Loucy (cell line): Measurements from ENCODE around the gene PABPN1L.

Experiments
- H2AFZ ChIP-seq: fragments of 200-600 bp; sonication (generic); 2 replicates; pipeline ENCODE4 v1.6.0; 2016; ENCODE audit warnings: antibody characterized with exemption, mild to moderate bottlenecking, low read length, moderate library complexity
- H3F3A ChIP-seq: fragments of 200-600 bp; 2 replicates; pipeline ENCODE4 v1.6.0; 2016; ENCODE audit warnings: antibody characterized with exemption, low read depth, mild to moderate bottlenecking
- H3K27me3 ChIP-seq: fragments of 200-600 bp; sonication (generic); 2 replicates; pipeline ENCODE4 v1.6.1; 2014; ENCODE audit warnings: low read length, mild to moderate bottlenecking; ENCODE audit not compliant: insufficient read depth, poor library complexity, severe bottlenecking
- H3K36me3 ChIP-seq: fragments of 200-600 bp; sonication (generic); 2 replicates; pipeline ENCODE4 v1.6.1; 2016; ENCODE audit warnings: low read length; ENCODE audit not compliant: insufficient read depth
- H3K4me1 ChIP-seq: fragments of 200-600 bp; sonication (generic); 2 replicates; pipeline ENCODE4 v1.5.1; 2014; ENCODE audit warnings: low read length, mild to moderate bottlenecking; ENCODE audit not compliant: insufficient read depth, poor library complexity, severe bottlenecking
- H3K4me2 ChIP-seq: fragments of 200-600 bp; sonication (generic); 2 replicates; pipeline ENCODE4 v1.6.0; 2014; ENCODE audit warnings: antibody characterized with exemption, low read length, low read depth, mild to moderate bottlenecking; ENCODE audit not compliant: poor library complexity, severe bottlenecking
- H3K4me3 ChIP-seq: fragments of 200-600 bp; sonication (generic); 2 replicates; pipeline ENCODE4 v1.5.1; 2014; ENCODE audit warnings: low read length, mild to moderate bottlenecking, mixed read lengths; ENCODE audit not compliant: poor library complexity, severe bottlenecking
- H3K79me2 ChIP-seq: fragments of 200-600 bp; sonication (generic); 2 replicates; pipeline ENCODE4 v1.6.1; 2014; ENCODE audit warnings: low read length; ENCODE audit not compliant: insufficient read depth
- H3K9ac ChIP-seq: fragments of 200-600 bp; sonication (generic); 2 replicates; pipeline ENCODE4 v1.6.0; 2014; ENCODE audit warnings: mild to moderate bottlenecking, low read depth, low read length, moderate library complexity; ENCODE audit not compliant: poor library complexity, severe bottlenecking
- H3K9me2 ChIP-seq: fragments of 200-600 bp; sonication (generic); replicated peaks from 2 replicates; pipeline ENCODE4 v1.6.1; 2016; ENCODE audit warnings: low read depth, low read length, mixed read lengths
- H3K9me3 ChIP-seq: fragments of 200-600 bp; sonication (generic); 2 replicates; pipeline ENCODE4 v1.6.1; 2014; ENCODE audit warnings: mild to moderate bottlenecking, antibody characterized with exemption, low read length, low read depth; ENCODE audit not compliant: insufficient read depth
- H4K20me1 ChIP-seq: fragments of 200-600 bp; sonication (generic); 2 replicates; pipeline ENCODE4 v1.6.0; 2014; ENCODE audit warnings: antibody characterized with exemption, low read length, mild to moderate bottlenecking; ENCODE audit not compliant: insufficient read depth, poor library complexity, severe bottlenecking
- CTCF ChIP-seq: fragments of 200-600 bp; sonication (generic); conservative IDR thresholded peaks from 2 replicates; pipeline ENCODE4 v1.5.1; 2014; ENCODE audit warnings: mild to moderate bottlenecking, antibody characterized with exemption, low read length
- EZH2phosphoT487 ChIP-seq: fragments of 200-600 bp; IDR thresholded peaks from 2 replicates; pipeline ENCODE4 v1.6.1; 2018; ENCODE audit warnings: antibody characterized with exemption, mild to moderate bottlenecking, moderate library complexity, borderline replicate concordance

Gene PABPN1L

GRCh38 chr16:88835383-88835782, 31.1 kb downstream of the PABPN1L start:
- H3K9me3 ChIP-seq: no peaks in the 10 kb centered on the region

GRCh38 chr16:88834670-88835069, 31.8 kb downstream of the PABPN1L start:
- Histone ChIP-seq H3K79me2 (no peaks in the 10 kb centered on the region), H3K4me2 (no peak overlapping the region), H3K9me2 (no peaks in the 10 kb centered on the region), H3K4me3 (no peak overlapping the region), H3K4me1 (no peaks in the 10 kb centered on the region), H2AFZ (no peak overlapping the region), H4K20me1 (no peaks in the 10 kb centered on the region), H3F3A (no peaks in the 10 kb centered on the region), H3K9ac (no peak overlapping the region), H3K9me3 (no peaks in the 10 kb centered on the region), H3K27me3 (no peaks in the 10 kb centered on the region), H3K36me3 (no peaks in the 10 kb centered on the region)
- no peak for TF ChIP-seq CTCF
- no peak for TF ChIP-seq EZH2phosphoT487

More at GRCh38 chr16:88835383-88835782, 31.1 kb downstream of the PABPN1L start:
- Histone ChIP-seq H2AFZ (no peak overlapping the region), H3K27me3 (no peaks in the 10 kb centered on the region), H3K79me2 (no peaks in the 10 kb centered on the region), H3K4me2 (no peak overlapping the region), H3K9me2 (no peaks in the 10 kb centered on the region), H3K36me3 (no peaks in the 10 kb centered on the region), H3F3A (no peaks in the 10 kb centered on the region), H3K9ac (no peak overlapping the region), H3K4me3 (no peak overlapping the region), H4K20me1 (no peaks in the 10 kb centered on the region), H3K4me1 (no peaks in the 10 kb centered on the region)
- TF ChIP-seq CTCF (no peak), EZH2phosphoT487 (no peak)

- Histone ChIP-seq H3K9me3 (no peaks in the 10 kb centered on the region), H3K79me2 (no peaks in the 10 kb centered on the region), H2AFZ (no peak overlapping the region), H3K9me2 (no peaks in the 10 kb centered on the region), H3K4me1 (no peaks in the 10 kb centered on the region), H3K9ac (no peak overlapping the region), H3K4me3 (no peak overlapping the region), H3K4me2 (no peak overlapping the region), H4K20me1 (no peaks in the 10 kb centered on the region), H3K36me3 (no peaks in the 10 kb centered on the region), H3K27me3 (no peaks in the 10 kb centered on the region), H3F3A (no peaks in the 10 kb centered on the region)
- TF ChIP-seq CTCF (no peak), EZH2phosphoT487 (no peak)
Measured at GRCh38 chr16:88833086-88833485, 33.4 kb downstream of the PABPN1L start.
